ENCODE results near the gene HOXD4. TPM values are rescaled to one million over a fixed set of nuclear protein-coding genes. Genes with fewer than 3 reads are reported as not detected.

HOXD4 gene
- total RNA-seq (2022; extraction: Qiagen RNA extraction), result 0.27 to 0.67 TPM (median 0.50 TPM) in 5 replicates

GRCh38 chr2:176151442-176152287 is at the start of gene HOXD4:
Gene HOXD4, plus strand, starts transcription at chr2:176151550. Its CDS starts 84 bp downstream, at chr2:176151634.

GRCh38 chr2:176106581-176107539 is 44.5 kb upstream of the HOXD4 start, which contains the start of gene HOXD11:
Gene HOXD11, plus strand, starts transcription at chr2:176107280. Its CDS starts 76 bp downstream, at chr2:176107356.

GRCh38 chr2:176115883-176116813 is 35.2 kb upstream of the HOXD4 start, which contains the start of gene HOXD10:
Gene HOXD10, plus strand, starts transcription at chr2:176116778. Its CDS starts 56 bp downstream, at chr2:176116834.

DNA sequence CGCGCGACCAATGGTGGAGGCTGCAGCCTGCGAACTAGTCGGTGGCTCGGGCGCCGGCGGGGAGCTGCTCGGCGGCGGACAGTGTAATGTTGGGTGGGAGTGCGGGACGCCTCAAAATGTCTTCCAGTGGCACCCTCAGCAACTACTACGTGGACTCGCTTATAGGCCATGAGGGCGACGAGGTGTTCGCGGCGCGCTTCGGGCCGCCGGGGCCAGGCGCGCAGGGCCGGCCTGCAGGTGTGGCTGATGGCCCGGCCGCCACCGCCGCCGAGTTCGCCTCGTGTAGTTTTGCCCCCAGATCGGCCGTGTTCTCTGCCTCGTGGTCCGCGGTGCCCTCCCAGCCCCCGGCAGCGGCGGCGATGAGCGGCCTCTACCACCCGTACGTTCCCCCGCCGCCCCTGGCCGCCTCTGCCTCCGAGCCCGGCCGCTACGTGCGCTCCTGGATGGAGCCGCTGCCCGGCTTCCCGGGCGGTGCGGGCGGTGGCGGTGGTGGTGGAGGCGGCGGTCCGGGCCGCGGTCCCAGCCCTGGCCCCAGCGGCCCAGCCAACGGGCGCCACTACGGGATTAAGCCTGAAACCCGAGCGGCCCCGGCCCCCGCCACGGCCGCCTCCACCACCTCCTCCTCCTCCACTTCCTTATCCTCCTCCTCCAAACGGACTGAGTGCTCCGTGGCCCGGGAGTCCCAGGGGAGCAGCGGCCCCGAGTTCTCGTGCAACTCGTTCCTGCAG is 28.5 kb upstream of the HOXD4 start, which contains the start of gene HOXD9:
Gene HOXD9 (plus strand): TSS at position 37 of the 728 bp plus-strand sequence. CDS start 50 bp downstream, at position 87.

GRCh38 chr2:176128982-176129796 is 22.2 kb upstream of the HOXD4 start, which contains the start of gene HOXD8:
Gene HOXD8, plus strand, starts transcription at chr2:176129705. Its CDS starts 662 bp downstream, at chr2:176130367.

DNA sequence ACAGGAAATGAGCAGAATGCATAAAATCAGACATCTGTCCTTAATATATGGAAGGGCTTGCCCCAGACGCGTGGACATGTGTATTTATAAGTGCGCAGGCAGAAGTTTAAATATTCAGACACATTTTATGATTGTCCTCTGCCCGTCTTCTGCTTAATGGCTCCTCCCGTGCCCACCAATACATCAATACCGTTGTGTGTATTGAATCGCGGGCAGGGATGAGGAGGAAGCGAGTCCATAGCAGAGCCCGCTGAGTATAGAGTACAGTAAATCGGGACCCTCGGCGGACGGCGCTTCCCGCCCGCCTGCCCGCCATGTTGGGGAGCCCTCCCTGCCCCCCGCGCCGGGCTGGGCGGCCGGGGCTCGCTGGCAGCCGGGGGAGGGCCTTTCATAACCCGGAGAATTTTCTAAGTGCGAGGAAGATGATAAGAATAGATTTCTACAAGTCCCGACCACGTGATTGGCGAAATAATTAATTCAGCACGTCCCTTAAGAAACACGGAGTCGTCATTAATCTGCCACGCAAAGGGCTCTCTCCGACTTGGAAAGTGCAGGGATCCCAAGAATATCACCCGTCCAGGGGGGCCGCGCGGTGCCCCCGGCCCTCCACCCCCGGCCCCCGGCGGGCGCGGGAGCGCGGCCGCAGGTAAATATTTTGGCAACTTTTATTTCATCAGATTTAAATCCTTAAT is 5.6 kb downstream of the HOXD4 start, which contains the start of gene HOXD3:
Gene HOXD3 (plus strand): TSS at position 501 of the 692 bp plus-strand sequence. CDS start 11,808 bp downstream, outside the sequence.

DNA sequence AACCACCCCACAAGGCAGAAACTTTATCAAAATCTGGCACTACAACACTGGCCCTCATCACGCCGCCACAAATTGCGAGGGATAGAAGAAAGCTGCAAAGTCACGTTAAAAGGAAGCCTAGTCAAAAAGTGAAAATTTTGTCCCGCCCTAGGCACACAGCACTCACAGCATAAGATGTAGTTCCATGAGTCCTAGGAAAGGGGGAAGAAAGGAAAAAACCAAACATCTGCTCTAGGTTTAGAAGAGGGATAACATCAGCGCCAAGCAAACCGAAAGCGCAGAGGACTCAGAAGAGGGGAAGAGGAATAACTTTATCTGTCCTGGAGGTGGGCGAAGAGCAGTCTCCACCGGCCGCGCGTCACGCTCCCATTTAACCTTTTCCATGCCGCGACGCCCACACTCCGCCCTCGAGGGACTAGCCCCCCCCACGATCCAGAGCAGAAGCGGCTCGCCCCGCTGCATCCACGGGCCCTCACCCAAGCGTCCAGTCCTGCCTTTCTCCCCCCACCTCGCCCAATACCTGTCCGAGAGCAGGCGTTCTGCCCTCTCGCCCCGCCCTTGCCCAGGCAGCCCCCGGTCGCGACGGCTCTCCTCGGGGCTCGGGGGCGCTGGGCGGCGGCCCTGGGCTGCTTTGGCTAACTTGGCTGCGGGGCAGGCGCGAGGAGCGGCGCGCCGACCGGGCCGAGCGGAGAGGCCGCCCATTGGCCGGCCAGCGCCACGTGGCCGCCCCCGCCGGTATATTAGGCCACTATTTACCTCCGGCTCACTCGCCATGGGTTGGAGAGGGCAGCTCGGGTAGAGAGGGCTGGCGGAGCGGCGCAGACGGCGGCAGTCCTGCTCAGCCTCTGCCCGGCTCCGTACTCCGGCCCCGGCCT is 36.8 kb downstream of the HOXD4 start, which contains the start of gene HOXD1:
Gene HOXD1 (plus strand): TSS at position 770 of the 875 bp plus-strand sequence. CDS start 134 bp downstream, outside the sequence.

Other genes with a start within 250 kb of the HOXD4 start
- gene LNPK, start 149.3 kb upstream of the HOXD4 start, total RNA-seq (2022; extraction: Qiagen RNA extraction), result 9.5 to 15.9 TPM (median 13.8 TPM) in 5 replicates
- not detected in 5 replicates for gene EVX2, start 67.6 kb upstream of the HOXD4 start, total RNA-seq (2022; extraction: Qiagen RNA extraction)
- 0.12 to 0.30 TPM (median 0.22 TPM) in 5 replicates for gene HOXD13, start 58.8 kb upstream of the HOXD4 start, total RNA-seq (2022; extraction: Qiagen RNA extraction)
- gene HOXD12, start 51.8 kb upstream of the HOXD4 start, total RNA-seq (2022; extraction: Qiagen RNA extraction), result not detected in 5 replicates
- gene HOXD11, start 44.3 kb upstream of the HOXD4 start, total RNA-seq (2022; extraction: Qiagen RNA extraction), result 5.6 to 8.0 TPM (median 6.2 TPM) in 5 replicates
- 4.4 to 6.4 TPM (median 5.4 TPM) in 5 replicates for gene HOXD10, start 34.8 kb upstream of the HOXD4 start, total RNA-seq (2022; extraction: Qiagen RNA extraction)
- gene HOXD9, start 28.8 kb upstream of the HOXD4 start, total RNA-seq (2022; extraction: Qiagen RNA extraction), result 1.1 to 1.8 TPM (median 1.6 TPM) in 5 replicates
- 4.6 to 6.0 TPM (median 5.6 TPM) in 5 replicates for gene HOXD8, start 21.8 kb upstream of the HOXD4 start, total RNA-seq (2022; extraction: Qiagen RNA extraction)
- 0.20 to 0.30 TPM in 2 of 5 replicates, not detected in the others for gene HOXD3, start 5.8 kb downstream of the HOXD4 start, total RNA-seq (2022; extraction: Qiagen RNA extraction)
- gene HOXD1, start 37.1 kb downstream of the HOXD4 start, total RNA-seq (2022; extraction: Qiagen RNA extraction), result 0.06 to 0.19 TPM (median 0.17 TPM) in 5 replicates
- 40.3 to 46.4 TPM (median 41.8 TPM) in 5 replicates for gene MTX2, start 117.9 kb downstream of the HOXD4 start, total RNA-seq (2022; extraction: Qiagen RNA extraction)